Frontal cortex (tissue), 4 donors: ENCODE results near the gene CR2. TPM values are rescaled to one million over a fixed set of nuclear protein-coding genes. Genes with fewer than 3 reads are reported as not detected.
"Not testable (repeated sequence)": the region's sequence is repeated elsewhere in the genome, so short reads cannot be mapped to it uniquely, and the experiment has no call there.

Source experiments
- DNase-seq, 2 donors: peaks; one replicate each; pipeline ENCODE4 v3.0.0; 2012; ENCODE audit warnings: low spot score in 2 of 2
- FAIRE-seq: peaks from 2 replicates; lab custom pipeline; 2012; peaks lifted over from hg19 to GRCh38; lab: Jason Lieb, UNC
- total RNA-seq: library from RNA; depleted of rRNA; stranded (reverse); fragments of >200 nt; gene quantifications from one replicate; pipeline ENCODE4 v1.2.3, GENCODE V29; 2014
- donor health status: control.
- donor health status: control.
- donor health status: control.

The CR2 gene
- total RNA-seq, 1 donor from 2014 or later: not detected

- FAIRE-seq (no peak), DNase-seq (no peak)
Measured at GRCh38 chr1:207440626-207441025, 13.5 kb upstream of the CR2 start.

DNA sequence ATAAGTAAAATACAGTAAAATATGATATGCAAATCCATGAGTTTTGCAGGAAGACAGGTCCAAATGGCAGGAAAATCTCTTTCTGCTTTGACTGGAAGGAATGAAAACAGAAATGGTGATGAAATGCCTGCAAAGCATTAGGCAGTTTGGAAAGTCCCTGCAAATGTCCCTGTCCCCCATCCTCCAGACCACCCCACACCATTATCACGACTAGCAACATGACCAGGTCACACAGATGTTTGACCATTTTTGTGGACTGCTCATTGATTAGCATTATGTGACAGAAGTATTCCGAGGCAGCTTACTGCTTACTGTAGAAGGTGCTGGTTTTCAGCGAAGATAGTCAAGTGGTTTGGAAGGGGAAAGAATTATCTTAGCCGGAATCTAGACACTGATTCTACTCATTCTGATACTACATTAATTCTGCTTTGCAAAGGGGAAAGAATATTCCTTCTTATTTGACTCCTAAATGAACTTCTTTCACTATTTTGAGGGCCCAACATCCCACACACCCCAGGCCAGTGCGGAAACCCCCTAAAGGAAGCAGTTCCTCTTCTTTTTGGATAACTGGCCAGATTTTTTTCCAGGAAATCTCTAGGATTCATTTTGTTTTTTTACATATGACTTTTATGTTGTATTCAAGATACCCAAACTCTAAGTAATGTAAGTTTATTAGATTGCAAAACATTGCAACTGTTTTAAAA, 9.5 kb upstream of the CR2 start:
- FAIRE-seq (no peak), DNase-seq (no peak)

GRCh38 chr1:207453710-207454045, 450 bp upstream of the CR2 start:
- FAIRE-seq (no peak), DNase-seq (no peak)

GRCh38 chr1:207455183-207455754, 1.1 kb downstream of the CR2 start:
- DNase-seq (no peak), FAIRE-seq (no peak)

GRCh38 chr1:207458414-207458813, 4.3 kb downstream of the CR2 start:
- DNase-seq: no peak
- FAIRE-seq: no peak

GRCh38 chr1:207459008-207459407, 4.9 kb downstream of the CR2 start:
- no peak for FAIRE-seq
- DNase-seq: no peak

DNA sequence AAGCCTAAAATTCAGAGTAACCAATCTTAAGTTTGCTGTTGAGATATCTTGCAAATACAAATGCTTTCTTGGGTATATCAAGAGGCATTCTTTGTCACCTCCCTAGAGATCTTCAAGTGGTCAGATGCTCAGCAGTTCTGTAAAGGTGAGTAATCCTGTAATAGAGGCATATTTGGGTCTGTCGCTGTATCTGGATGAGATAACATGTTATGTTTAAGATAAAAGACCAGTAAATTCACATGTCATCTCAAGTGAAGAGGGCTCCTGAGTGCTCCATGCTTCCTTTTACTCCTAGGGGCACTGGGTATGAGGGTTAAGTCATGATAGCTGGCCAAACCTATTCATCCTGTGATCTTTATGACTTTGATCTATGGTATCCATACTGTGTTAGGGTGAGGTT, 7.5 kb downstream of the CR2 start:
- DNase-seq (no peak), FAIRE-seq (no peak)

DNA sequence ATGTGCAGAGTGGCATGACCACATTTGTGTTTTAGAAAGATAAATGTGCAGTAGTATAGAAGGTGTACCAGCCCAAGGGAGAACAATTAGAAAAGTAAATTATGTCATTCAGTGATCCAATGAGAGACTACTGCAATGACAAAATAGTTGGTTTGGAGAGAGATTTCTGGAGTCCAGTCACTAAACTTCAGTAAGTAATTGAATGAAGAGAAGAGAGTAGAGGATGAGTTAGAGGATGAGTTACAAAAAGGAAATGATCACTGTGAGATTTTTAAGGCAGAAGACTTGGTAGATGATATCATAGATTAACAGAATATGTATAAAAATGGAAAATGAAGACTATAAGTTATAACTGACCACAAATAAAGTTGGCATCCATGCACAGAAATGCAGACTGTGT, 8.4 kb downstream of the CR2 start:
- FAIRE-seq: no peak

GRCh38 chr1:207463021-207463420, 8.9 kb downstream of the CR2 start:
- FAIRE-seq (no peak), DNase-seq (no peak)

More for the DNA sequence above, 8.4 kb downstream of the CR2 start:
- no peak for DNase-seq

- no peak for DNase-seq
- no peak for FAIRE-seq
Measured at GRCh38 chr1:207463571-207463970, 9.4 kb downstream of the CR2 start.

DNA sequence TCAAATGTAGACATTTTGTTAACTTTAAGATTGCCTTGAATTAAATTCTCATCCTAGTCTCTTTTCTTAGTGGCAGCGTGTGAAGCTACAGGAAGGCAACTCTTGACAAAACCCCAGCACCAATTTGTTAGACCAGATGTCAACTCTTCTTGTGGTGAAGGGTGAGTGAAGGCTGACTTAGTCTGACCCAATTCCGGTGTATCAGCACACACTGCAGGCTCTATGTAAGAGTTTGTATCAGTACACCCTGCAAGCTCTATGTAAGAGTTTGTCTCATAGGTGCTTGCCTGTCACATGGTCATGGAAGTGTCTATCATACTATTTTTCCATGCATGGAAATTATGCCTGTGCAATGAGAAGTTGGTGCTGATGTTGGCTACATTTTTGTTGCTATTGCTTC, 16.8 kb downstream of the CR2 start:
- no peak for FAIRE-seq
- no peak for DNase-seq

DNA sequence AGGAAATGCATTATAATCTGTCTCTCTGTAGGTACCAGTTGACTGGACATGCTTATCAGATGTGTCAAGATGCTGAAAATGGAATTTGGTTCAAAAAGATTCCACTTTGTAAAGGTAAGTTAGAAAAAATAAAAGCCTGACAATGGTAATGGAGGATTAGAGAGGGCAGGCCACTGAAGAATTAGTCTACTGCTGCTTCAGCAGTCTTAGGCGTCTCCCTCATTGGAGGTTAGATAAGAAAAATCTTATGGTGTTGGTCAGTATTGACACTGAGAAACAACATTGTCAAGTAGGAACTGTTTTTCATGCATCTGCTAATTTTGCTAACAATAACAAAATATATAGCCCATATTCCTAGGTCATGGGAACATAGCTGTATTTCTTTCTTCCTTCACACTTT, 20.1 kb downstream of the CR2 start:
- no peak for FAIRE-seq
- DNase-seq: no peak

- FAIRE-seq (no peak), DNase-seq (no peak)
Measured at GRCh38 chr1:207486198-207486597, 32.1 kb downstream of the CR2 start.

- FAIRE-seq: no peak
- no peak for DNase-seq
Measured at GRCh38 chr1:207487636-207488035, 33.5 kb downstream of the CR2 start.

- no peak for FAIRE-seq
- no peak for DNase-seq
Measured at GRCh38 chr1:207493212-207493611, 39.1 kb downstream of the CR2 start.

DNA sequence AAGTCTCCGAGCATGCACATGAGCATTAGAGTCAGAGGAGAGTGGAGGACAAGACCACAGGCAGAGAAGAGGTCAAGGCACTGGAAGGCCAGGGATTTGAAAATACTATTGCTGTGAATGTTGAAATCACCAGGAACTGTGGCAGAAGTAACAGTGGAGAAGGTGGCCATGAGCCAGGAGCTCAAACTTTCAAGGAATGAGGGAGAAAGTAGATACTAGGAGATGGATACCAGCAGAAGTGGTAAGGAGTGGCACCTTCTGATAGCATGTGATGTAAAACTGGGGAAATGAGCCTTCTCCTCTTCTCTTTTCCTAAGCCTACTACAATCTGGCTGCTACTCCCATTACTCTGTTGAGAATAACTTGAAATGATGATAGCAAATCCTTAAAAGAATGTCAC, 40.0 kb downstream of the CR2 start:
- FAIRE-seq (no peak), DNase-seq (no peak)

DNA sequence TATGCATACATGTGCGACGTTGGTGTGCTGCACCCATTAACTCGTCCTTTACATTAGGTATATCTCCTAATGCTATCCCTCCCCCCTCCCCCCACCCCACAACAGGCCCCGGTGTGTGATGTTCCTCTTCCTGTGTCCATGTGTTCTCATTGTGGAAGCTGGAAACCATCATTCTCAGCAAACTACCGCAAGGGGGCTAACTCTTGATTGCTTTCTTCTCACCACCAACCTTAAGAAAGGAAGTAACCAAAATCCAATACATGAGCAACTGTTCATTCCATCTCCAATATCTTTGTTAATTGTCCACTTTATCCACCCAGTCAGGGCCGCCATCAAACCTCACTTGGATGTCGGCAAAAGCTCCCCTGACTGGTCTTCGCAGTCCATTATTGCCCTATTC, 41.2 kb downstream of the CR2 start:
- DNase-seq, FAIRE-seq: not testable (repeated sequence)

DNA sequence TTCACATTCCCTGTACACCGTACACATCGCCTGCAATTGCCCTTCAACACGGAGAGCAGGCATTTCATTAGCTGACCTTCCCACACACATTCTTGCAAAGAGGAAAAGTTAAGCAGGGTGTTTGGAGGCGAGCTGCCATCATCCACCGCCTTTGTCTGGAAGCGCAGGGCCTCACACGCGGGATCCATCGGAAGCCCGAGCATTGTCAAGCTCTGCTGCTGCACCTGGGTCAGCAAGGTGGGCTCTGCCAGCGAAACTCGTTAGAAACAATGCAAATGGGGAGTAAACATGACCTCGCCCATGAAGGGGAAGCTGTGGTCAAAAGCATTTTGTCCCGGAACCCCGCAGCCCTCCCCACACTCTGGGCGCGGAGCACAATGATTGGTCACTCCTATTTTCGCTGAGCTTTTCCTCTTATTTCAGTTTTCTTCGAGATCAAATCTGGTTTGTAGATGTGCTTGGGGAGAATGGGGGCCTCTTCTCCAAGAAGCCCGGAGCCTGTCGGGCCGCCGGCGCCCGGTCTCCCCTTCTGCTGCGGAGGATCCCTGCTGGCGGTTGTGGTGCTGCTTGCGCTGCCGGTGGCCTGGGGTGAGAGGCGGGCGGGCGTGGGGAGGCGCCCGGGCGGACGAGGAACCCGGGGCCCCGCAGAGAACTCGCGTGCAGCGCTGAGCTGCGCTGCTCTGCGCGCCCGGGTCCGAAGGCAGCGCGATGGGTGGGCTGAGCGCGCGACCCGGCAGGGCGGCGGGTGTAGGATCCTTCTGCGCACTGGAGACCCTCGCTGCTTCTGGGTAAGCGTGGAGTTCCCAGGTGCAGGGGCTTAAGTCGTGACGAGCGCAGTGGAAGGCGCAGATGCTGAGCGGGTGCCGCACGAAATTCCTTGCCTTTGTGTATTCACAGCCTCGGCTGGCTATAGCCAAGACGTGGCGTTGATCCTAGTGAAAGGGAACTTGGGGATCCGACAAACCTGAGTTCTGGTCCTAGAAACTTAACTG, 42.0 kb downstream of the CR2 start, which contains the start of gene CR1:
Gene CR1 (plus strand): TSS at position 357 of the 992 bp plus-strand sequence. CDS start 111 bp downstream, at position 468.
- FAIRE-seq: no peak
- peak in 1 of 2 donors; percentile 18 for DNase-seq

DNA sequence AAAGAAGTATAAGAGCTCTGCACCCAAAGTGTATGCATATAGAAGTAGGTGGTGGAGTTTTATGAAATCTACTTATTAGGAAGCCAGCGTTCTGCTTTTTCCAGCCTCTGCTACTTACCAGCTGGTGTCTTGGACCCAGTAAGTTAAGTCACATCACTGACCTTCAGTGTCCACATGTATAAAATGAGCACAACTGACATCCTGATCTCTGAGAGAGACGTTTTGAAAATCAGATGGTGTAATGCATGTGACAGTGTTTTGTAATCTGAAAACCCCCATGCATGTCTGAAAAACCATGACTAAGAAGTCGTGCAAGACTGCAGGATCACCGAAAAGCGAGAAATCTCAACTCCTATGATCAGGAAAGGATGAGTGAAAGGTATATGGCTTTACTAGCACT, 43.8 kb downstream of the CR2 start:
- DNase-seq (no peak), FAIRE-seq (no peak)

DNA sequence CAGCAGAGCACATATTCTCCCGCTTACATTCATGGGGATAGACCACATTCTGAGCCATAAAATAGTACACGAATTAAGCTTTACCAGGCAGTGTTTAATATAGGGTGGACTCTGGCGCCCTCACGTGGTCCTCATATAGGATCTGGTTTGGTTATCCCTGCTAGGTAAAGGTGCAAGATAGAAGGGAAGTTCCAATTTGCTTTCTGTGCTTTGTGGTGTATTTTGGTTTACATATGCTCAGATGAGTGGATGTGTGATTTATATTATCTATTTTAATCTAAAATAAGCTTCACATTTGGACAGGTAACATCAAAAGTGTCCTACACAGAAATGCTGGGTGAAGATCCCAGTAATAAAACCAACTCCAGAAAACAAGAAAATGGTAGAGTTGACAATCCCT, 45.4 kb downstream of the CR2 start:
- DNase-seq: peak; percentile 49 to 50
- peak; percentile 15 for FAIRE-seq

DNA sequence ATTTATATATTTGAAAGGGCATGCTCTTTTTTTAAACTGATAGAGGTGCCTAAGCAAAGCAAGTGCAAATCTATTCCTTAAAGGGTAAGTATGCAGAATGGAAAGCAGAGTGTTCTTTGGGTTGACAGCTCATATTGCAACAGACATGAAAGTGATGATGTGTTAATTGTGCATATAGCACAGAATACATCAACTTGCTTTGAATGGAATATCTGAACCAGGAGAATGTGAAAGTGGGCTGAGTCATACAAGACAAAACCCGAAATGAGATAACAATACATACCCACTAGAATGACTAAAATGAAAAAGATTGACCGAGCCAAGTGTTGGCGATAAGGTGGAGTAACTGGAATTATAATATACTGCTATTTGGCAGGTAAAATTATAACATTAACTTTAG, 46.2 kb downstream of the CR2 start:
- FAIRE-seq (no peak), DNase-seq (no peak)
